OCI-LY7 (cell line): ENCODE results near the gene KANSL1.

Experiments
- CTCF ChIP-seq: fragments of 200-600 bp; sonication (generic); conservative IDR thresholded peaks from 2 replicates; pipeline ENCODE4 v1.5.1; 2014; ENCODE audit warnings: mild to moderate bottlenecking, antibody characterized with exemption, low read length, moderate library complexity, mixed read lengths
- EZH2phosphoT487 ChIP-seq: fragments of 200-600 bp; sonication (generic); IDR thresholded peaks from 2 replicates; pipeline ENCODE4 v1.6.1; 2018; ENCODE audit warnings: low read depth, borderline replicate concordance, mild to moderate bottlenecking, mixed run types, antibody characterized with exemption, low read length, moderate library complexity, mixed read lengths

DNA sequence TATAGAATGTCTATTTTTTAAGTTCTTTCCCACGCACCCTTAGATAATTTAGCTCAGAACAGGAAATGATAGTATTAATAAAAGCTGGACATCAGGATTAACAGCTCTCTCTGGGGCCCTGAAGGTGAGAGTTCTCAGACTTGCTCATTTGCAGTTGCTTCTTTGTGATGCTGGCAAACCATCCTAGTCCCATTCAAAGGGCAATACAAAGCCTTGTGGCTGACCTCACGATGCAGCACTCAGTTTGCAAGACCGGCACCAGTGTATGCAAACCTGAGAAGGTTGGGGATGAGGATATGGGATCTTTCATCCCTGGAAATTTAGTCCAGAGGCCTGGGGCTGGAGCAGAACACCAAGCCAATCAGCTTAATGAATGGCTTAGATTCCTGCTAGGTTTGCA, 164.9 kb downstream of the KANSL1 start:
- TF ChIP-seq CTCF (no peak), EZH2phosphoT487 (no peak)
